Measurements from ENCODE around the gene FOXP1. TPM values are rescaled to one million over a fixed set of nuclear protein-coding genes. Genes with fewer than 3 reads are reported as not detected.

FOXP1 gene
- total RNA-seq: 17.4 and 22.4 TPM in 2 replicates

GRCh38 chr3:71583566-71584393 lies at the start of gene FOXP1:
Gene FOXP1, minus strand, starts transcription at chr3:71583728. Its CDS starts 385,347 bp downstream, at chr3:71198381.

Other genes with a start within 250 kb of the FOXP1 start
- 2.2 and 5.3 TPM in 2 replicates for gene EIF4E3, start 141.7 kb upstream of the FOXP1 start, total RNA-seq
- gene GPR27, start 170.1 kb upstream of the FOXP1 start, total RNA-seq: not detected in 2 replicates
- not detected in 2 replicates for gene PROK2, start 201.4 kb upstream of the FOXP1 start, total RNA-seq

All from pericardium fibroblast (primary cell).